NOMO-1 treated with DMSO at 0.1 percent for 48 hours (cell line): ENCODE data around the gene TSHZ3.

Source experiments
- DNase-seq: peaks from one replicate; lab custom pipeline; 2025; ENCODE audit not compliant: unreplicated experiment; lab: John Stamatoyannopoulos, UW

The TSHZ3 gene

GRCh38 chr19:31314849-31315629, 34.2 kb downstream of the TSHZ3 start:
- DNase-seq: no peak

DNA sequence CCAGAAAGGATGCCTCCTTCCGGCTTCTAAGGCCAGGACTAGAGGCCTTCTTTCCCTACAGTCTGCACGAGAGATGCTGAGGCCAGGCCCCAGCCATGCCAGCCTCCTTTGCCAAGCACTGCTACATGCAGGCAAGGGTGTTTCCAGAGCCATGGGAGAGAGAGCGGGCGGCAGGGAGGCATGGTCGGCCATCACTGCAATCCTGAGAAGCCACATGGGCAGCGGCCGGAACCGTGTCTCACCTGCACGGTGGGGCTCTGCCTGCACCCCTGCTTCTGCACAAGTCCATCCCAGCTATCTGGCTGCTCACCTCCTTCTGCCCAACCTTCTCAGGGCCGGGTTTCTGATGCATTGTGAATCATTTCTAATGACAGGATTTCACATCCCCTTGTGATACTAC, 35.1 kb downstream of the TSHZ3 start:
- no peak for DNase-seq

GRCh38 chr19:31313291-31314030, 35.8 kb downstream of the TSHZ3 start:
- DNase-seq: no peak

DNA sequence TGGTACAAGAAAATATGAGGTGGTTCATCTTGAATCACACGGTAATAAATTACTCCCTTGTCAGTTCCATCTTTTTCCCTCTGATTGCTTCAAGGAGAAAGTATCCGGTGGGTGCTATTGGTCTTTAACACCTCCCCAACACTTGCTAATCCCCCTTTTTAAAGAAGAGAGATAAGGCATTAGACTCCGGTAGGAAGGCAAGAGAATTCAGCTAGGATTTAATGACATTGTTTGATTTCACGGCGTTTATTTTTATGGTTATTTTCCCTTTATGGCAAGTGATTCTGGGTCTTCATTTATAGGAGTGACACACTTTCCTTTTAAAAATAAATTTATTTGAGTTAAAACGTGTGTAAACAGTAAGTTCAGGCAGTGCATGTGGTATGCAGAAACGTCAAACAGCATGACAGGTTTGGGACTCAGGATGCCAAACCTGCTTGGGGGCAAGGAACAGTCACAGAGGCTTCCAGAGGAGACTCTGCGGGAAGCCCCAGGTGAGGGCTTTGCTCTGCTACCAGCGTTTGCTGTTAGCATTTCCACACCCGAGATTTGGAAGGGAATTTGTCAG, 36.5 kb downstream of the TSHZ3 start:
- no peak for DNase-seq

DNA sequence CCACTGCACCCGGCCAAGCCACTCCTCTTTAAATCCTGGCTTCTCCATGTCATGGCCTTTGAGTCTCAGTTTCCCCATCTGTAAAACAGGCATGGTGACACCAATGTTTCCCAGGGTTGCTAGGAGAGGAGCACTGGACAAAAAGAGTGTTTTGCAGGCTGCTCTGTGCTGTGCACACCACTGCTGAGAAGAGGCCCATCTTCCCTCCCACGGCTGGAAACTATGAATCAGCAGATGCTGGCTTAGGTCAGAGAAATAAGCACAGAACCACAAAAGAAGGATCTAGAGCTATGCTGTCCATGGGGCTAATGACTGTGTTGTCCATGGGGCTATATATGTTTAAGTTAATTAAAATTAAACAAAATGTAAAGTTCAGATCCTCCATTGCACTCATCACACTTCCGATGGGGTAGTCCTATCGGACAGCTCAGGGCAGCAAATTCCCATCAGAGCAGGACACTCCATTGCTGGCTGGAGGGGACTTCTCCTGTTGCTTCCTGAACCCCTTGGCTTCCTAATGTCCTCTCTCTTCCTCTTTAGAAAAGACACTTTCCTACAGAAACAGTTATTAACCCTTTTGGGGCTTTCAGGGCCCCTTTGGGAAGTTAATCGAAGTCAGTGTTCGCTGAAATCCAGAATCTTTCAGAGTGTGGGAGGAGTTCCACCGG, 37.1 kb downstream of the TSHZ3 start:
- peak; percentile 64 for DNase-seq

GRCh38 chr19:31310432-31311133, 38.7 kb downstream of the TSHZ3 start:
- no peak for DNase-seq

GRCh38 chr19:31308781-31309180, 40.5 kb downstream of the TSHZ3 start:
- DNase-seq: no peak

DNA sequence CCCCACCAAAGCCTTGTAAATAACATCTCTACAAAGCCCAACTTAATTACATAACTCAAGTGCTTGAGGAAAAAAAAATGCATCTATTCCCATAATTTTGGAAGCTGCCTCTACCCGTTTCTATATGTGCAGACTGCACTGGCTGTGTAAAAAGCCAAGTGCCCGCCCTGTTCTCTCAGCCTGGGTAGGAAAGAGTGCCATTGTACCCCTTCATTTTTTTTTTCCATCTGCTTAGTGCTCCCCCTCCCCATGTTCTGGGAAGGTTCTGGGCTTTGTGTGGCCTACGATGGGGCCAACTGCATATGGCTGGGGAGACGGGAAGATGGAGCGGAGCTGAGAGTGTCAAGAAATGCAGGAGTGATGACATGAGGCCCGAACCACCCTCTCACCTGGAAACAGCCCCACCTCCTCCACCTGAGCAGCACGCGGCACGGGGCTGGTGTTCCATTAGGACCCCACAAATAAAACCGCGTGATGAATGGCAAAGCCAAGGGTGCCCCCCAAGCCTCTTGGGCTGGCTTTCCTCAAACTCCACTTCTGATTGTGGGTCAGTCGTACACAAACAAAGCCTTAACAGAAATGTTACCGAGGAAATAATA, 42.1 kb downstream of the TSHZ3 start:
- DNase-seq: no peak

GRCh38 chr19:31306006-31306753, 43.1 kb downstream of the TSHZ3 start:
- DNase-seq: no peak

DNA sequence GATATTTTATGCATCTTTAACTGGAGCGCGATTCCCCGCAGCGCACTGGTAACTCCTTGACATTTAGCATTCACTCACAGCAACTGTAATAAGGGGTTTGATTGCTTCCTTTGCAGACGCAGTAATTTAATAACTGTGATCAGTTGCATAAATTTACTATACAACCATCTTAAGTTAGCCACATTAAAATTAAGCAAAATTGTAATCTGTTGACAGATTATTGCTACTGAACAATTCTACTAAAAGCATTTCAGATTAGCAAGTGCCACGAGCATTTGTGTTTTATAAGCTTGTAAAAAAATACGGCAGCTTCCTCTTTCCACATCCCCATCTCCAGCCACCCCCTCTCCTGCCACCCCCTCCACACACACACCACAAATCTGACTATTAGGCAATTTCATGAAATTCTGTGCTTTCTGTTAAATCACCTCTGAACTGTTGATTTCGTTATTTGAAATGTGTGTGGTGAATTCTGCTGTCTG, 44.4 kb downstream of the TSHZ3 start:
- DNase-seq: peak; percentile 91

GRCh38 chr19:31303262-31303815, 45.9 kb downstream of the TSHZ3 start:
- no peak for DNase-seq

GRCh38 chr19:31301306-31301980, 47.8 kb downstream of the TSHZ3 start:
- DNase-seq: no peak

DNA sequence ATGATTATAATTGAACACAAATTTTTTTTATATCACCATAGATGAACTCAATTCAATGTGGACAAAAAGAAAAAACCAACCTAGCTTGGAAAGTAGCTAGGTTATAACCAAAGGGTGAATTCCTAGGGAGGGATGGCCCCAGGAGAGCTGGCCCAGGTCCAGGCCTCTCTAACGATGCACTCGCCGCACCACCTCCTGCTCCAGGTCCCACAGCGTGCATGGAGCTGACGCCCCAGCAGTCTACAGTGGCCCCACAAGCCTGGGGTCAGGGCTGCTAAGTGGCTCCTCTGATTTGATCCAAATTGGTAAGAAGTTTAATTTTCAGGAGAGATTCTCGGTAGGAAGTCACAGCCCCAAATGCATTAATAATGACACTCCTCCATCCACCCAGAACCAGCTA, 48.8 kb downstream of the TSHZ3 start:
- DNase-seq: no peak

GRCh38 chr19:31299665-31300064, 49.6 kb downstream of the TSHZ3 start:
- no peak for DNase-seq

GRCh38 chr19:31297991-31298390, 51.2 kb downstream of the TSHZ3 start:
- DNase-seq: no peak

- no peak for DNase-seq
These were observed 52.4 kb downstream of the TSHZ3 start for GRCh38 chr19:31296741-31297390.

- DNase-seq: no peak
These were observed 55.0 kb downstream of the TSHZ3 start for GRCh38 chr19:31294189-31294588.

GRCh38 chr19:31292639-31293185, 56.5 kb downstream of the TSHZ3 start:
- no peak for DNase-seq
